Adipocyte (in vitro differentiated cells): ENCODE measurements around the gene HMOX1.

Source experiments
- DNase-seq: peaks from one replicate; pipeline ENCODE4 v3.0.0-alpha.2; 2015; ENCODE audit warnings: low read depth
- H3K27me3 ChIP-seq: replicated peaks from 2 replicates; pipeline ENCODE4 v1.7.0; 2013; ENCODE audit warnings: mild to moderate bottlenecking, low read length, moderate library complexity; ENCODE audit not compliant: control insufficient read depth, insufficient read depth
- H3K36me3 ChIP-seq: 2 replicates; pipeline ENCODE4 v1.7.0; 2013; ENCODE audit warnings: low read length, mild to moderate bottlenecking, moderate library complexity; ENCODE audit not compliant: control insufficient read depth, insufficient read depth, severe bottlenecking
- H3K4me1 ChIP-seq: 2 replicates; pipeline ENCODE4 v1.7.0; 2013; ENCODE audit warnings: mild to moderate bottlenecking, low read length, moderate library complexity; ENCODE audit not compliant: control insufficient read depth, insufficient read depth
- H3K4me3 ChIP-seq: 2 replicates; pipeline ENCODE4 v1.7.0; 2013; ENCODE audit warnings: mild to moderate bottlenecking, low read length, moderate library complexity
- H3K9ac ChIP-seq: 2 replicates; pipeline ENCODE4 v1.7.0; 2013; ENCODE audit warnings: mild to moderate bottlenecking, low read length, moderate library complexity
- H3K9me3 ChIP-seq: 2 replicates; pipeline ENCODE4 v1.7.0; 2013; ENCODE audit warnings: mild to moderate bottlenecking, low read length, moderate library complexity; ENCODE audit not compliant: control insufficient read depth

The HMOX1 gene

GRCh38 chr22:35411102-35411501 lies 30.2 kb downstream of the HMOX1 start:
- DNase-seq, result no peak
- no peak overlapping the region for H3K9ac ChIP-seq
- H3K9me3 ChIP-seq, result no peaks in the 10 kb centered on the region
- no peak overlapping the region for H3K4me3 ChIP-seq
- H3K27me3 ChIP-seq, result no peaks in the 10 kb centered on the region
- no peaks in the 10 kb centered on the region for H3K4me1 ChIP-seq
- peaks cover 14% of the 10 kb centered on the region for H3K36me3 ChIP-seq

- Histone ChIP-seq H3K9ac (no peak overlapping the region), H3K4me3 (no peak overlapping the region), H3K9me3 (no peaks in the 10 kb centered on the region), H3K36me3 (peaks cover 14% of the 10 kb centered on the region), H3K27me3 (no peaks in the 10 kb centered on the region), H3K4me1 (peaks cover 3% of the 10 kb centered on the region)
- DNase-seq, result no peak
These were observed 32.7 kb downstream of the HMOX1 start for GRCh38 chr22:35413624-35414023.

- no peaks in the 10 kb centered on the region for H3K27me3 ChIP-seq
- no peak overlapping the region for H3K4me3 ChIP-seq
- peaks cover 11% of the 10 kb centered on the region for H3K36me3 ChIP-seq
- no peak overlapping the region for H3K9ac ChIP-seq
- DNase-seq, result no peak
- peaks cover 3% of the 10 kb centered on the region for H3K4me1 ChIP-seq
- H3K9me3 ChIP-seq, result no peaks in the 10 kb centered on the region
These were observed 36.7 kb downstream of the HMOX1 start for GRCh38 chr22:35417606-35418005.

GRCh38 chr22:35418088-35418487 lies 37.2 kb downstream of the HMOX1 start:
- Histone ChIP-seq H3K27me3 (no peaks in the 10 kb centered on the region), H3K4me3 (no peak overlapping the region), H3K4me1 (peaks cover 3% of the 10 kb centered on the region), H3K9me3 (no peaks in the 10 kb centered on the region), H3K36me3 (peaks cover 11% of the 10 kb centered on the region), H3K9ac (no peak overlapping the region)
- peak; percentile 64 for DNase-seq

- H3K36me3 ChIP-seq, result peaks cover 11% of the 10 kb centered on the region
These were observed 37.8 kb downstream of the HMOX1 start for GRCh38 chr22:35418731-35419130.

GRCh38 chr22:35419756-35420155 lies 38.9 kb downstream of the HMOX1 start:
- no peak overlapping the region for H3K4me3 ChIP-seq
- peaks cover 11% of the 10 kb centered on the region for H3K36me3 ChIP-seq
- H3K9ac ChIP-seq, result no peak overlapping the region
- H3K27me3 ChIP-seq, result no peaks in the 10 kb centered on the region
- peaks cover 3% of the 10 kb centered on the region for H3K4me1 ChIP-seq
- DNase-seq, result no peak
- H3K9me3 ChIP-seq, result no peaks in the 10 kb centered on the region

More at GRCh38 chr22:35418731-35419130, 37.8 kb downstream of the HMOX1 start:
- no peak for DNase-seq
- H3K4me1 ChIP-seq, result peaks cover 3% of the 10 kb centered on the region
- no peak overlapping the region for H3K9ac ChIP-seq
- no peaks in the 10 kb centered on the region for H3K9me3 ChIP-seq
- H3K4me3 ChIP-seq, result no peak overlapping the region
- no peaks in the 10 kb centered on the region for H3K27me3 ChIP-seq

- Histone ChIP-seq H3K9ac (no peak overlapping the region), H3K9me3 (no peaks in the 10 kb centered on the region), H3K27me3 (no peaks in the 10 kb centered on the region), H3K4me3 (no peak overlapping the region), H3K4me1 (peaks cover 3% of the 10 kb centered on the region), H3K36me3 (peaks cover 9% of the 10 kb centered on the region)
- no peak for DNase-seq
These were observed 40.2 kb downstream of the HMOX1 start for GRCh38 chr22:35421121-35421520.

- no peaks in the 10 kb centered on the region for H3K36me3 ChIP-seq
- no peak for DNase-seq
- no peaks in the 10 kb centered on the region for H3K27me3 ChIP-seq
- no peaks in the 10 kb centered on the region for H3K9me3 ChIP-seq
- H3K4me3 ChIP-seq, result no peak overlapping the region
- no peak overlapping the region for H3K9ac ChIP-seq
- peaks cover 3% of the 10 kb centered on the region for H3K4me1 ChIP-seq
These were observed 41.2 kb downstream of the HMOX1 start for GRCh38 chr22:35422145-35422544.

- Histone ChIP-seq H3K9me3 (no peaks in the 10 kb centered on the region), H3K4me1 (peaks cover 1% of the 10 kb centered on the region), H3K9ac (no peak overlapping the region), H3K36me3 (no peaks in the 10 kb centered on the region), H3K27me3 (no peaks in the 10 kb centered on the region), H3K4me3 (no peak overlapping the region)
- no peak for DNase-seq
These were observed 42.0 kb downstream of the HMOX1 start for GRCh38 chr22:35422936-35423335.

- Histone ChIP-seq H3K27me3 (no peaks in the 10 kb centered on the region), H3K9me3 (no peaks in the 10 kb centered on the region), H3K36me3 (no peaks in the 10 kb centered on the region), H3K4me1 (no peaks in the 10 kb centered on the region), H3K9ac (no peak overlapping the region), H3K4me3 (no peak overlapping the region)
- no peak for DNase-seq
These were observed 43.2 kb downstream of the HMOX1 start for GRCh38 chr22:35424081-35424480.

GRCh38 chr22:35424761-35425160 lies 43.9 kb downstream of the HMOX1 start:
- Histone ChIP-seq H3K36me3 (no peaks in the 10 kb centered on the region), H3K9ac (no peak overlapping the region), H3K27me3 (no peaks in the 10 kb centered on the region), H3K9me3 (no peaks in the 10 kb centered on the region), H3K4me3 (no peak overlapping the region), H3K4me1 (no peaks in the 10 kb centered on the region)
- DNase-seq, result no peak

- Histone ChIP-seq H3K4me3 (no peak overlapping the region), H3K4me1 (no peaks in the 10 kb centered on the region), H3K9me3 (no peaks in the 10 kb centered on the region), H3K9ac (no peak overlapping the region), H3K27me3 (no peaks in the 10 kb centered on the region), H3K36me3 (no peaks in the 10 kb centered on the region)
- no peak for DNase-seq
These were observed 44.6 kb downstream of the HMOX1 start for GRCh38 chr22:35425546-35425945.
